DOHH2 (cell line): ENCODE results near the gene TP53BP2.

Experiments
- EZH2phosphoT487 ChIP-seq: fragments of 200-600 bp; sonication (generic); IDR thresholded peaks from 2 replicates; pipeline ENCODE4 v1.6.1; 2017; ENCODE audit warnings: borderline replicate concordance, mild to moderate bottlenecking, antibody characterized with exemption, low read length, moderate library complexity, mixed read lengths
- TF ChIP-seq, protein P1 (sequence below): fragments of 200-600 bp; sonication (generic); IDR thresholded peaks from one replicate; pipeline ENCODE4 v1.5.1; 2014; ENCODE audit warnings: antibody characterized with exemption, mild to moderate bottlenecking, low read depth, low read length; ENCODE audit not compliant: poor library complexity, severe bottlenecking

DNA sequence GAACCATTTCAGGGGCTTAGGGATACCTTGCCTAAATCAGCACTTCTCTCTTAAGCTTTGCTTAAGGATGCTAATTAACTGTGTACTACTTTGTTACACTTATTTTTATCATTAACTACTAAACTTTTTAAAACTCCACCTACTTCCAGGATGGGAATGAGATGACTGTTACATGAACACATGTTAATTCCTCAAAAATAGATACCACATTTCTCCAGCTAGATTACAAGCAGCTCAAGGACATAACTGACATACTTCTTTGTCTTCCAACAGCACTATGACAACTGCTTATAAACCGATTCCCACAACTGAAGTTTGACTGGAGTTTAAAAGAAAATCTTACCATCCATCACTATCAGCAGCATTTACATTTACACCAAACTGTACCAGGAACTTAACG lies 53.7 kb downstream of the TP53BP2 start:
- TF ChIP-seq, protein P1, sequence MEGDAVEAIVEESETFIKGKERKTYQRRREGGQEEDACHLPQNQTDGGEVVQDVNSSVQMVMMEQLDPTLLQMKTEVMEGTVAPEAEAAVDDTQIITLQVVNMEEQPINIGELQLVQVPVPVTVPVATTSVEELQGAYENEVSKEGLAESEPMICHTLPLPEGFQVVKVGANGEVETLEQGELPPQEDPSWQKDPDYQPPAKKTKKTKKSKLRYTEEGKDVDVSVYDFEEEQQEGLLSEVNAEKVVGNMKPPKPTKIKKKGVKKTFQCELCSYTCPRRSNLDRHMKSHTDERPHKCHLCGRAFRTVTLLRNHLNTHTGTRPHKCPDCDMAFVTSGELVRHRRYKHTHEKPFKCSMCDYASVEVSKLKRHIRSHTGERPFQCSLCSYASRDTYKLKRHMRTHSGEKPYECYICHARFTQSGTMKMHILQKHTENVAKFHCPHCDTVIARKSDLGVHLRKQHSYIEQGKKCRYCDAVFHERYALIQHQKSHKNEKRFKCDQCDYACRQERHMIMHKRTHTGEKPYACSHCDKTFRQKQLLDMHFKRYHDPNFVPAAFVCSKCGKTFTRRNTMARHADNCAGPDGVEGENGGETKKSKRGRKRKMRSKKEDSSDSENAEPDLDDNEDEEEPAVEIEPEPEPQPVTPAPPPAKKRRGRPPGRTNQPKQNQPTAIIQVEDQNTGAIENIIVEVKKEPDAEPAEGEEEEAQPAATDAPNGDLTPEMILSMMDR = no peak
- no peak for TF ChIP-seq EZH2phosphoT487
